ENCODE data around the gene TOB2. TPM values are rescaled to one million over a fixed set of nuclear protein-coding genes. Genes with fewer than 3 reads are reported as not detected.

TOB2 gene
- total and polyA plus RNA-seq, 9 of the 15 experiments (the other 6 are each of a cell fraction or from before 2014, with no cell fraction given) = 3.3 to 20.5 (median 7.3) TPM

GRCh38 chr22:41446639-41447434 is at the start of gene TOB2 (continued):
- TF ChIP-seq ARID4B (CRISPR knock-in tag; IDR thresholded peaks at IDR 0.05) (peak; percentile 93), ATF1 (CRISPR knock-in tag; IDR thresholded peaks at IDR 0.05) (peak; percentile 56; the same call in 1 of the 2 replicates), ATF1 (tag; IDR thresholded peaks at IDR 0.05) (peak; percentile 85), SMAD3 (CRISPR knock-in tag; conservative IDR thresholded peaks at IDR 0.05) (no peak), COPS2 (conservative IDR thresholded peaks at IDR 0.05) (no peak), DMBX1 (CRISPR knock-in tag; IDR thresholded peaks at IDR 0.05; ENCODE audit: borderline replicate concordance) (no peak), ZNF140 (CRISPR knock-in tag; IDR thresholded peaks at IDR 0.05) (no peak), ETV1 (tag; conservative IDR thresholded peaks at IDR 0.05; ENCODE audit: low read depth) (peak; percentile 51), SP2 (IDR thresholded peaks at IDR 0.05; ENCODE audit: extremely low read depth, low read depth, low read length, poor library complexity, severe bottlenecking) (no peak), OTX1 (CRISPR knock-in tag; IDR thresholded peaks at IDR 0.05) (peak; percentile 6; the same call in 1 of the 2 replicates), LARP7 (IDR thresholded peaks at IDR 0.05) (no peak), PBX2 (CRISPR knock-in tag; IDR thresholded peaks at IDR 0.05; ENCODE audit: low read depth) (no peak), PBX2 (tag; conservative IDR thresholded peaks at IDR 0.05; ENCODE audit: low read depth) (no peak), KAT7 (CRISPR knock-in tag; IDR thresholded peaks at IDR 0.05; ENCODE audit: borderline replicate concordance) (0 out of 2 replicates have a peak, but pooled peaks have one; percentile 7), IRF1 (CRISPR knock-in tag; IDR thresholded peaks at IDR 0.05; ENCODE audit: borderline replicate concordance) (no peak; the same call in 1 of the 2 replicates)
- TF ChIP-seq, protein P1, sequence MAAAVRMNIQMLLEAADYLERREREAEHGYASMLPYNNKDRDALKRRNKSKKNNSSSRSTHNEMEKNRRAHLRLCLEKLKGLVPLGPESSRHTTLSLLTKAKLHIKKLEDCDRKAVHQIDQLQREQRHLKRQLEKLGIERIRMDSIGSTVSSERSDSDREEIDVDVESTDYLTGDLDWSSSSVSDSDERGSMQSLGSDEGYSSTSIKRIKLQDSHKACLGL (CRISPR knock-in tag; IDR thresholded peaks at IDR 0.05; ENCODE audit: borderline replicate concordance, poor library complexity, severe bottlenecking) = no peak
- TF ChIP-seq, protein P2, sequence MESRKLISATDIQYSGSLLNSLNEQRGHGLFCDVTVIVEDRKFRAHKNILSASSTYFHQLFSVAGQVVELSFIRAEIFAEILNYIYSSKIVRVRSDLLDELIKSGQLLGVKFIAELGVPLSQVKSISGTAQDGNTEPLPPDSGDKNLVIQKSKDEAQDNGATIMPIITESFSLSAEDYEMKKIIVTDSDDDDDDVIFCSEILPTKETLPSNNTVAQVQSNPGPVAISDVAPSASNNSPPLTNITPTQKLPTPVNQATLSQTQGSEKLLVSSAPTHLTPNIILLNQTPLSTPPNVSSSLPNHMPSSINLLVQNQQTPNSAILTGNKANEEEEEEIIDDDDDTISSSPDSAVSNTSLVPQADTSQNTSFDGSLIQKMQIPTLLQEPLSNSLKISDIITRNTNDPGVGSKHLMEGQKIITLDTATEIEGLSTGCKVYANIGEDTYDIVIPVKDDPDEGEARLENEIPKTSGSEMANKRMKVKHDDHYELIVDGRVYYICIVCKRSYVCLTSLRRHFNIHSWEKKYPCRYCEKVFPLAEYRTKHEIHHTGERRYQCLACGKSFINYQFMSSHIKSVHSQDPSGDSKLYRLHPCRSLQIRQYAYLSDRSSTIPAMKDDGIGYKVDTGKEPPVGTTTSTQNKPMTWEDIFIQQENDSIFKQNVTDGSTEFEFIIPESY (CRISPR knock-in tag; IDR thresholded peaks at IDR 0.05) = peak; percentile 49

Measured in K562 (cell line).